Gastrocnemius medialis (tissue), 4 donors: ENCODE data around the gene MPIG6B.

ENCODE experiments used
- POLR2A ChIP-seq, 2 donors: fragments of 450-650 bp; IDR thresholded peaks; one replicate each; pipeline ENCODE4 v1.6.1; 2017; ENCODE audit warnings: antibody characterized with exemption in 2 of 2, mild to moderate bottlenecking in 2 of 2, moderate library complexity in 2 of 2
- TF ChIP-seq, protein P1 (sequence below), 5 experiments: fragments of 450-650 bp in 3 of 5; fragments of 200-600 bp in 2 of 5; sonication (generic) in 2 of 5; IDR thresholded peaks in 4 of 5; conservative IDR thresholded peaks in 1 of 5; 1 replicate in 4 of 5; 2 replicates in 1 of 5; pipeline ENCODE4 v1.5.1; 2016 to 2019; ENCODE audit warnings: antibody characterized with exemption in 5 of 5, mild to moderate bottlenecking in 3 of 5, moderate library complexity in 3 of 5

DNA sequence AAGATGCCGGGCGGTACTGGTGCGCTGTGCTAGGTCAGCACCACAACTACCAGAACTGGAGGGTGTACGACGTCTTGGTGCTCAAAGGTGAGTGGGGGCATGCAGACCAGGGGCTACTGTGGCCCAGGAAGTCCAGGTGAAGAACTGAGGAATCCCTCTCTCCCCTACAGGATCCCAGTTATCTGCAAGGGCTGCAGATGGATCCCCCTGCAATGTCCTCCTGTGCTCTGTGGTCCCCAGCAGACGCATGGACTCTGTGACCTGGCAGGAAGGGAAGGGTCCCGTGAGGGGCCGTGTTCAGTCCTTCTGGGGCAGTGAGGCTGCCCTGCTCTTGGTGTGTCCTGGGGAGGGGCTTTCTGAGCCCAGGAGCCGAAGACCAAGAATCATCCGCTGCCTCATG is 15.5 kb upstream of the MPIG6B start:
- no peak for TF ChIP-seq POLR2A (IDR thresholded peaks at IDR 0.05)
- TF ChIP-seq, protein P1, sequence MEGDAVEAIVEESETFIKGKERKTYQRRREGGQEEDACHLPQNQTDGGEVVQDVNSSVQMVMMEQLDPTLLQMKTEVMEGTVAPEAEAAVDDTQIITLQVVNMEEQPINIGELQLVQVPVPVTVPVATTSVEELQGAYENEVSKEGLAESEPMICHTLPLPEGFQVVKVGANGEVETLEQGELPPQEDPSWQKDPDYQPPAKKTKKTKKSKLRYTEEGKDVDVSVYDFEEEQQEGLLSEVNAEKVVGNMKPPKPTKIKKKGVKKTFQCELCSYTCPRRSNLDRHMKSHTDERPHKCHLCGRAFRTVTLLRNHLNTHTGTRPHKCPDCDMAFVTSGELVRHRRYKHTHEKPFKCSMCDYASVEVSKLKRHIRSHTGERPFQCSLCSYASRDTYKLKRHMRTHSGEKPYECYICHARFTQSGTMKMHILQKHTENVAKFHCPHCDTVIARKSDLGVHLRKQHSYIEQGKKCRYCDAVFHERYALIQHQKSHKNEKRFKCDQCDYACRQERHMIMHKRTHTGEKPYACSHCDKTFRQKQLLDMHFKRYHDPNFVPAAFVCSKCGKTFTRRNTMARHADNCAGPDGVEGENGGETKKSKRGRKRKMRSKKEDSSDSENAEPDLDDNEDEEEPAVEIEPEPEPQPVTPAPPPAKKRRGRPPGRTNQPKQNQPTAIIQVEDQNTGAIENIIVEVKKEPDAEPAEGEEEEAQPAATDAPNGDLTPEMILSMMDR (IDR thresholded peaks at IDR 0.05 in 4 of 5, conservative IDR thresholded peaks at IDR 0.05 in 1 of 5): no peak
